Right renal cortex interstitium (tissue), 3 donors: Measurements from ENCODE around the gene TCAF1. TPM values are rescaled to one million over a fixed set of nuclear protein-coding genes. Genes with fewer than 3 reads are reported as not detected.

Experiments used
- DNase-seq, 3 donors: peaks; one replicate each; pipeline ENCODE4 v3.0.0-alpha.2; 2013; ENCODE audit warnings: low read depth in 3 of 3, low spot score in 2 of 3
- polyA plus RNA-seq, 3 donors: library from polyadenylated mRNA; unstranded; fragments of 120-200 nt; gene quantifications; one replicate each; pipeline ENCODE4 v1.2.1, GENCODE V29; 2013; ENCODE audit not compliant: insufficient read length in 3 of 3

TCAF1 gene
- 10 to 100 TPM; 85.5 to 90.4 (median 87.0) TPM for polyA plus RNA-seq

DNA sequence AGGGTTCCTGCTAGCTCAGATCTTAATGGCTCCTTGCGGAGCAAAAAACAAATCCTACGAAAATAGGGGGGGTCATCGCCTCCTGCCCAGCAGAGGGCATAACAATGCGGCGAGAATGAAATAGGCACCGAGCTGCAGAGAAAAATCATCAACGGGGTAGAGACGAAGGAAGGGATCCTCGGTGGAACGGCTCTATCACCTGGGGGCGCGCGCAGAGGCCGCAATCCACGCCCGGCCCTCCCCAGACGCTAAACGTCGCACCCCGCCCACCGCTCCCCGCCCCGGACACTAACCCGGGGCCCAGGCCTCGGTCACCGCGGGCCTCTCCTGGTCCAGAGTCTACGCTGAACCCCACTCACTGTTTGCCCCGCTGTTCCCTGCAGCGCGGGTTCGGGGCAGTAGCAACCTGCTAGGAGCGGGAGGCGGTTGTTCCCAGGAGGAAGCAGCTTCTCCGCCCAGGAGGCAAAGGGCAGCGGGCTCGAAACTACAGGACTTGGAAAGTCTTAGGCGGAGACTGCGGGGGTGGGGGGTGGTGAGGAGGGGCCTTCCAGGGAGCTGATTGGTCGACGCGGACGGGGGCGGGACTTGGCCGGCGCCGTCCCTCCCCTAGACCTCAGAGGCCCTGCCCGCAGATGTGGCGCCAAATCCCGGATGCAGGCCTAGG lies at the start of gene TCAF1:
TCAF1 (minus strand) TSS at position 509 of the 664 bp plus-strand sequence. CDS start 25,568 bp downstream, outside the sequence.
- DNase-seq = peak; percentile 80 to 92 (median 90)

- no peak for DNase-seq
These were observed 46.8 kb upstream of the TCAF1 start for GRCh38 chr7:143948733-143949132.

- no peak for DNase-seq
These were observed 45.1 kb upstream of the TCAF1 start for GRCh38 chr7:143947111-143947510.

GRCh38 chr7:143945423-143945822 lies 43.4 kb upstream of the TCAF1 start:
- no peak for DNase-seq

DNA sequence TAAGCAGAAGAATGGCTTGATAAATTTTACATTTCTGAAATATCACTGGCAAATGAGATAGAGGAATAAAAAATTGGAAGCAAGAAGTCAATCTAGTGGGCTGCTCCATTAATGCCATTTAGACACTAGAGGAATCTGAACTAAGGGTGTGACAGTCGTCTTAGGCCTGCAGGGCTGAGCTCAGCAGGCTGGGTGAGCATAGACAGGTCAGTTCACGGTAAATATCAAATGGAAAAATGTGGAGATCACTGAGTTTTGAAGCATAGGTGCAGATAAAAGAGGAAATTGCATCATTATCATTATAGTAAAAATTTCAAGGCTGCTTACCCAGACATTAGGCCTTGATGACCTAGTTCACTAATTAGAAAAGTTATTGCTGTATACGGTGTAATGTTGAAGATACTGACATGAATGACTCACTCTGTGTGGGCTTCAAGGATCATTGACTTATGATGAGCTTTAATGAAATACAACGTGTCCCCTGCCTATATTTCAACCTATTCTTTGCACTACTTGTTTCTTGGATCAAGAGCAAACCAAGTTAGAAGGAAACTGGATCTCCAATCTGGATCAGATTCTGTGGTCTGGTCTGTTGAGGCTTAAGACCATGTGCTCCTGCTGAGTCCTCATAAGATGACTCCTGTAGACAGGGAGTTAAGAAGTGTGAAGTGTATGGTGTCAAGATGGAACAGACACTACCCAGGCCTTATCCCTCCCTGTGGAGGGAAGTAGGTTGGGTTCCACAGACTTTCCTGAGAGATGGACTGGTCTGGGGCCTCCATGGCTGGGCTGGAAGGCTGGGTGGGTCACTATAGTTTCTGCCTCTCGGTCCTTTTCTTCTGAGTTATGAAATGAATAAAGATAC lies 36.6 kb upstream of the TCAF1 start:
- no peak for DNase-seq

DNA sequence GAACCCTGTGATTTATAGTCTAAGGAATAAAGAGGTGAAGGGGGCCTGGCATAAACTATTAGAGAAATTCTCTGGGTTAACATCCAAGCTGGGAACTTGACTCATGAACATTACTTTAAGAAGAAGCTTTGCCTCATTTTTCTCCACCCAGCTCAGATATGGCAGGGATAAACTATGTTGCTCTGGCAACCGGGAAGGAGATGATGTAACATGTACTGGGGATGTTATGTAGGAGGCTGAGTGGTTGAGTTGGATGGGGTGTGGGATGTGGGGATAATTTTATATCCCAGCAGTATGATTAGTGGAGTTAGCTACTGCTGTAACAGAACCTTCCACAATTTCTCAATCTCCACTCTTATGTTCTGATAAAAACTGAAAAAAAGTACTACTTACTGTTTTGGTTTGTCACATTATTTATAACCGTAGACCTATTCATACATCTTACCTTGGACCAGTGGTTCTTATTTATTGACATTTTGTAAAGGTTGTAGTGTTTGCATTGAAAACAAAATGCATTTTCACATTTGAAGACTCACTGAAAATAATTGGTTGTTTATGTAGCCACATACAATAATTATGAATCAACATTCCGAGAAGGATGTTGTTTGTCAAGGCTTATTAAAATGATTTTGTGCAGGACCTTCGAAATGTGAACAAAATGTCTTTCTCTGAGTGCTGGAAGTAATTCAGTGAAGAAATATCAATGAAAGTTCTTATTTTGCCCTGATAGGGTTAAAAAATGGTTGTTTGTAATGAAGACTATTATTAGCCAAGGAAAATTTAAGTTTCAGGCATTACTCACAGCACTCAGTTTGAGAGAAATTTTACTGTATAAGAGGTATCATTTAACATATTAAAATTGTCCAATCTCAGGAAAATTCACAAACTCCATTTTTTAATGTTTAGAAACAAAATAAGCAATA lies 34.4 kb upstream of the TCAF1 start:
- DNase-seq = no peak

DNA sequence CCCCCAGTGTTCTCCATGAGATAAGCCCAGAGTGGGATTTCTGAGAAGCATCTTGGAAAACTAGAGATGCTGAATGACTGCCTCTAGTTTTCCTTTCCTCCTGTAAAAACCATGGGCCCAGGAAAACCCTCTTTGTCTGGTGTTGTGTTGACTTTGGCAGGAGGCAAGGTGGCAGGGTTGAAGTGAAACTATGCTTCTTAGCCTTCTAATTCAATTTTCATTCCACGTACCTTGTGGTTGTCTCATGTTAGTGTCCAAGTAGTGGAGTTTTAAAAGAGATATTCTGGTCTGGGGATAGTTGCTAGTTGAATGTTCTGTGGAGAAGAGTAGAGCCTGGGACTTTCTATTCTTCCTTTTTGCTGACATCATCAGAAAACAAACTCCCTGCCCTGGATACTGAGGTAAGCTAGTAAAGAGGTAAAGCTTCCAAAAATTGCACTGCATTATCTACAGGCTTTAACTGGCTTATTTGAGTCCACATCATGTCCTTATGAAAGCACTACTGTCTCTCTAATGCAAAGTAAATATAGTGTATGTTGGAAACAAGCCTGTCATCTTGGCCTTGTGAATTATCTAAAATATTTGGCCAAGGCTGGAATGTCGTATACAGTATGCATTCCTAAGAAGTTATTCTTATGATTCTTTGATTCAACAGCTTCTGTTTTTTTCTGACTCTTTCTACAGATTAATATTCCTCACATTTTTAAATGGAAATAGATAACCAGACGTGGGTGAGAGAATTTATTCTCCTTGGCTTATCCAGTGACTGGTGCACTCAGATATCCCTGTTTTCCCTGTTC lies 32.8 kb upstream of the TCAF1 start, which contains the start of gene OR2F2:
OR2F2 (plus strand) TSS at position 708 of the 800 bp plus-strand sequence; CDS start at position 708, 0 bp downstream.
- no peak for DNase-seq

GRCh38 chr7:143931739-143932138 lies 29.8 kb upstream of the TCAF1 start:
- no peak for DNase-seq

DNA sequence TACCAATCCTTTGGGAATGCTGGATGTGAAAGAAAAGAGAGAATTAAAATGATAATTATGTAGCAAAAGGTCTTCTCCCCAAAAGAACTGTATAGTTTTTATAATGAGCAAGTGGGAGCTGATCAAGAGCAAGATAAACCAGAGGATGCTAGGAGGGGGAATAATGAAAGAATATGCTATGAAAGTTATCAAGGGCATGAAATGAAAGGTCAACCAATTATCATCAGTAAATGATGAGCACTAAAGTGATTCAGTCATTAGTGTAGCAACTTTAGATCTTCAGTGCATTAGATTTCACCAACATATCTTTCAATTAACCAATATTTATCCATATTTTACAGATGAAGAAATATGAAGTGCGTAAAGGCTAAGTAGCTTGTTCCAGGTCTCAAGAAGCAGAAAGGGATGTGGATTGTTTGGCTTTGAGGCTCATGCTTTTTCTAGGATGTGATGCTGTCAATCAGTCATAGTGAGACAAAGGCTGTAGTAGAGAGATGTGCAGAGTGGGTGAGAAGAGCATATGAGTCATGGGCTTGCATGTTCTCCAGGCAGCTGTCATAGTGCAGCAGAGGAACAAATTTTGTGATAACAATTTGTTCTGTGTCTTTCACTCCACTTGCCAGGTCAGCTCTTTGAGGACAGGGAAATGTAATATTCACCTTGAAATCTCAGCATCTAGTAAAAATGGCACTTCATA lies 27.4 kb upstream of the TCAF1 start:
- no peak for DNase-seq

DNA sequence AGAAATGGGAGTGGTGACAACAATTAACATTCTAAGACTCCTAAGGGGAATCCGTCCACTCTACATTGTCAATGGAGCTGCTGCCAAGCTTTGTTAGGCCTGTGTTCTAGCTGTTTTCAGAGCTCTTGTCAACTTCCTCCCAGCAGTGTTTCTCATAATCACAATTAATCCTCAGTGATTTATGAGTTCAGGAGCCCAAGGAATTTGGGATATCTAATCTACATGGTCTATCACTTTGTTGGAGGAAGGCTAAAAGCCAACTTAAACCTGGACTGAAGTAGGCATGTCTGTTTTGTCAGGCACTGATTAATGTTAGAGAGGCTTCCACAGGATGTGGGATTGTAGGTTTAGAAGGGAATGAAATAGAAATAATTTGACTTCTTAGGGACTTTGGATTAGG lies 22.9 kb upstream of the TCAF1 start:
- DNase-seq = no peak

- no peak for DNase-seq
These were observed 13.1 kb upstream of the TCAF1 start for GRCh38 chr7:143914938-143915652.

DNA sequence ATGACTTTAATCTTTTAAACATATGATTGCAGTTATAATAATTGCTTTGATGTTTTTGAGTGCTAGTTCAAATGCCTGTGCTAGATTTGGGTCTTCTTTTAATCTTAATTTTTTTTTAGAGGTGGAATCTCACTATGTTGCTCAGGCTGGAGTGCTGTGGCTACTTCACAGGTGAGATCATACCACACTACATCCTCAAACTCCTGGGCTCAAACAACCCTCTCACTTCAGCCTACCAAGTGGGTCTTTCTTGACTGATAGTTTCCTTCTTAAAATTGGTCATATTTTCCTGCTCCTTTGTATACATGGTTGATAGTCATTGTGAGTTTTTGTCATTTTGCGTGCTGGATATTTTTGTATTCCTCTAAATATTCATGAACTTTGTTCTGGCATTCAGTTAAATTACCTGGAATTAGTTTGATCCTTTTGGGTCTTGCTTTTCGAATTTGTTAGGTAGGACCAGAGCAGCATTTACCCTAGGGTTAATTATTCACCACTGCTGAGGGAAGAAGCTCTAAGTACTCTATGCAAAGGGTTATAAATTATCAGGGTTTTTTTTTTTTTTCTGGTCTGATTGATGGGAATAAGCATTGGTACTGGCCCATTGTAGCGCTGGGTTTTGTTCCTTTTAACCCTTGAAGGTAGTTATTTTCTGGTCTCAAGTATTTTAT lies 12.1 kb upstream of the TCAF1 start:
- DNase-seq = no peak

- DNase-seq = no peak
These were observed 8.7 kb upstream of the TCAF1 start for GRCh38 chr7:143910473-143911248.

DNA sequence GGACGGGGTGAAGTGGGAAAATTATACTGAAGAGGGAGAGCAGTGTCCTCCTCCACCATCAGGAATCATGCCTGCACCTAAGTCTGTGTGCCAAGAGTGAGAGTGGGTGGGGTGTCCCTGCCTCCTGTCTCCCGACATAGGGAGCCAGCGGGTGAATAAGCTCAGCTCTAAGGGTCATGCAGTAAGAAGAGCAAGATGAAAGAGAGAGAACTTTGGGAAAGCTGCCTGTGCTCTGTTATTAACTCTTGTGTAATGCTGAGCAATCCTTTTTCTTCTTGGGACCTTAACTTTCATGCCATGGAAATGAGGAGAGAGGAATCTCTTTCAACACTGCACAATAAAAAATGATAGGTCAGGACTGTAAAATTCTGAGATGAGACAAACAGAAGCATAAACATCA lies 7.9 kb upstream of the TCAF1 start:
- DNase-seq = no peak

GRCh38 chr7:143908120-143908519 lies 6.1 kb upstream of the TCAF1 start:
- no peak for DNase-seq

DNA sequence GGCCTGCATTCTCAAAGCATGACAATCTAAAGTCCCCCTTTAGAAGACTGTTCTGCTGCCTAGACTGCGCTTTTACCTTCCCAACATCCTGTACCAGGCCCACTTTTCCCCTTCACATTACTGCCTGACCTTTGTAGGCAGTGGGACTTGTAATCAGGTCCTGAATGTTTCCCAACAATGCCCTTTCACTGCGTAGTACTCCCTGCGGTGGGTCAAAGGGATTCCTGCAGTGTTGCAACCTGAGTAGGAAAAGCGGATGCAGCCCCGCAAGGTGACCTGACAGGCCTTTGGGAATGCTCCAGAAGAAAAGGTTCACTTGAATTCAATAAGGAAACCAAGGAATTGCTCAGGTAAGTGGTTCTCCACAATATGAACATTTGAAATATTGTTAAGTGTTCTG lies 4.9 kb upstream of the TCAF1 start:
- no peak for DNase-seq

- DNase-seq = no peak
These were observed 4.2 kb upstream of the TCAF1 start for GRCh38 chr7:143906151-143906550.
